ENCODE measurements around the gene ZFAND3. TPM values are rescaled to one million over a fixed set of nuclear protein-coding genes. Genes with fewer than 3 reads are reported as not detected.

ZFAND3 gene
- total RNA-seq, 4 donors from 2014 or later, result 30.5 to 57.4 (median 53.3) TPM

GRCh38 chr6:38177882-38178583, 358.5 kb downstream of the ZFAND3 start:
- Histone ChIP-seq H3K4me3 (no peak overlapping the region), H3K9me3 (no peaks in the 10 kb centered on the region), H3K27ac (no peak overlapping the region), H3K27me3 (no peaks in the 10 kb centered on the region), H3K4me1 (peaks cover 0 to 21% (median 0%) of the 10 kb centered on the region in 4 donors), H3K36me3 (no peaks in the 10 kb centered on the region)
- TF ChIP-seq CTCF (IDR thresholded peaks at IDR 0.05), result no peak
- TF ChIP-seq POLR2A (IDR thresholded peaks at IDR 0.05), result no peak
- DNase-seq, result no peak

DNA sequence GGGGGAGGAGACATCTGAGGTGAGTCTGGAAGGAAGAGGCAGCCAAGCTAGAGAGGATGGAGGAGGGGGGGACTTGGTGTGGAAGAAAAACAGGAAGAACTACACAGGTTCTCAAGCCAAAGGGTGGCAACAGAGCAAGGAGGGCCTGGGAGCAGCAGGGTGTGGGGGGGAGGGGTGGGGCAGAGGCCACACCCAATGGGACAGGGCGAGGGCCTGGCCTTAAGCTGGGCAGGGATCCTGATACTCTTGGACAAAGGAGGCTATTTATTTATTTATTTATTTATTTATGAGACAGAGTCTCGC, 359.0 kb downstream of the ZFAND3 start:
- Histone ChIP-seq H3K36me3 (no peaks in the 10 kb centered on the region), H3K4me1 (peaks cover 0 to 16% (median 0%) of the 10 kb centered on the region in 4 donors), H3K4me3 (no peak overlapping the region), H3K27me3 (no peaks in the 10 kb centered on the region), H3K27ac (no peak overlapping the region), H3K9me3 (no peaks in the 10 kb centered on the region)
- no peak for TF ChIP-seq CTCF (IDR thresholded peaks at IDR 0.05)
- TF ChIP-seq POLR2A (IDR thresholded peaks at IDR 0.05), result no peak
- peak in 1 of 3 donors; percentile 17 for DNase-seq

- no peaks in the 10 kb centered on the region for H3K27me3 ChIP-seq
- H3K9me3 ChIP-seq, result no peaks in the 10 kb centered on the region
- peaks cover 0 to 11% (median 0%) of the 10 kb centered on the region in 4 donors for H3K4me1 ChIP-seq
- H3K4me3 ChIP-seq, result no peak overlapping the region
- TF ChIP-seq POLR2A (IDR thresholded peaks at IDR 0.05) (no peak), CTCF (IDR thresholded peaks at IDR 0.05) (no peak)
- H3K27ac ChIP-seq, result no peak overlapping the region
- no peaks in the 10 kb centered on the region for H3K36me3 ChIP-seq
- peak in 1 of 3 donors; percentile 35 for DNase-seq
These were observed 359.8 kb downstream of the ZFAND3 start for GRCh38 chr6:38179300-38179699.

GRCh38 chr6:38179794-38180430, 360.4 kb downstream of the ZFAND3 start:
- Histone ChIP-seq H3K4me3 (no peak overlapping the region), H3K36me3 (no peaks in the 10 kb centered on the region), H3K27me3 (no peaks in the 10 kb centered on the region), H3K9me3 (no peaks in the 10 kb centered on the region), H3K4me1 (peaks cover 0 to 5% (median 0%) of the 10 kb centered on the region in 4 donors), H3K27ac (no peak overlapping the region)
- TF ChIP-seq CTCF (IDR thresholded peaks at IDR 0.05) (no peak), POLR2A (IDR thresholded peaks at IDR 0.05) (no peak)
- DNase-seq, result peak in 1 of 3 donors; percentile 23

DNA sequence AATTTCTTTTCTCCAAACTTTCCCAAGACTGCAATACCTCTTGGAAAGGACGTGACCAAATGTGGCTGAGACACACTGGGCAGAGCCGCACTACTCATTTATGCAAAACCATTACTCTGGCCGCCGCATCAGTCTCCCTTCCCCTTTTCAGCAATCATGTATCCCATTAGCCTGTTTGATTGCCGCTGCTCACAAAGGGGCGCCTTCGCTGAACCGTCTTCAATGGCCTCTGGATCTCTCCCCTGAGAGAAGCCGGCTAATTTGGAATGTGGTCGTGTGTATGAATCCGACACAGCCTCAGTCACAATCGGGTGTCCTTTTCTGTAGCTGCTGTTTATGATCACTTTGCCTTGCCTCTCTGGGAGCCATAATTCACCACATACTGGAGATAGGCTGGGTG, 361.1 kb downstream of the ZFAND3 start:
- TF ChIP-seq CTCF (IDR thresholded peaks at IDR 0.05) (no peak), POLR2A (IDR thresholded peaks at IDR 0.05) (no peak)
- Histone ChIP-seq H3K4me3 (no peak overlapping the region), H3K36me3 (no peaks in the 10 kb centered on the region), H3K9me3 (no peaks in the 10 kb centered on the region), H3K27me3 (no peaks in the 10 kb centered on the region), H3K4me1 (peaks cover 0 to 5% (median 0%) of the 10 kb centered on the region in 4 donors), H3K27ac (no peak overlapping the region)
- DNase-seq, result peak in 2 of 3 donors; percentile 15 to 28

Data from Peyer's patch (tissue), 4 donors.